ENCODE results near the gene RABGAP1.

DNA sequence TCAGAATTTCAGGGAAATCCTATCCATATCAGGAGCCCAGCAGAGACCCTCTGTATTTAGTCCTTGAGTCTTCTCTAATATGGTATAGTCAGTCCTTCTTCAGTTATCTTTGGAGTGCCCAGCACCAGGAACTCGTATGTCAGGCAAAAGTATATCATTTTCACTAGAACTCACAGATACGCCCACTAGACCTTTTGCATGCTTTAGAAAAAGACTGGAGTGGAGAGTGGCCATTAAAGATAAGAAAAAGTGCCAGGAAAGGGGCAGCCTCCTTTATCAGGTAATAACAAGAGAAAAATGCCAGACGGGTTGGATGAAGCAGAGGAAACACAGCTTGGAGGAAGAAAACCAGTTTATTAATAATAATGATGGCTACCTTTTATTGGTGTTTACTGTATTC is 156.2 kb downstream of the RABGAP1 start:
- TF ChIP-seq, protein P1, sequence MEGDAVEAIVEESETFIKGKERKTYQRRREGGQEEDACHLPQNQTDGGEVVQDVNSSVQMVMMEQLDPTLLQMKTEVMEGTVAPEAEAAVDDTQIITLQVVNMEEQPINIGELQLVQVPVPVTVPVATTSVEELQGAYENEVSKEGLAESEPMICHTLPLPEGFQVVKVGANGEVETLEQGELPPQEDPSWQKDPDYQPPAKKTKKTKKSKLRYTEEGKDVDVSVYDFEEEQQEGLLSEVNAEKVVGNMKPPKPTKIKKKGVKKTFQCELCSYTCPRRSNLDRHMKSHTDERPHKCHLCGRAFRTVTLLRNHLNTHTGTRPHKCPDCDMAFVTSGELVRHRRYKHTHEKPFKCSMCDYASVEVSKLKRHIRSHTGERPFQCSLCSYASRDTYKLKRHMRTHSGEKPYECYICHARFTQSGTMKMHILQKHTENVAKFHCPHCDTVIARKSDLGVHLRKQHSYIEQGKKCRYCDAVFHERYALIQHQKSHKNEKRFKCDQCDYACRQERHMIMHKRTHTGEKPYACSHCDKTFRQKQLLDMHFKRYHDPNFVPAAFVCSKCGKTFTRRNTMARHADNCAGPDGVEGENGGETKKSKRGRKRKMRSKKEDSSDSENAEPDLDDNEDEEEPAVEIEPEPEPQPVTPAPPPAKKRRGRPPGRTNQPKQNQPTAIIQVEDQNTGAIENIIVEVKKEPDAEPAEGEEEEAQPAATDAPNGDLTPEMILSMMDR (IDR thresholded peaks at IDR 0.05; ENCODE audit: insufficient read depth, low read depth, low read length): no peak
- no peak for TF ChIP-seq EZH2 (IDR thresholded peaks at IDR 0.05; ENCODE audit: insufficient read depth, low read length)

Measured in astrocyte (in vitro differentiated cells and primary cell).